Measurements from ENCODE around the gene COLEC12.

DNA sequence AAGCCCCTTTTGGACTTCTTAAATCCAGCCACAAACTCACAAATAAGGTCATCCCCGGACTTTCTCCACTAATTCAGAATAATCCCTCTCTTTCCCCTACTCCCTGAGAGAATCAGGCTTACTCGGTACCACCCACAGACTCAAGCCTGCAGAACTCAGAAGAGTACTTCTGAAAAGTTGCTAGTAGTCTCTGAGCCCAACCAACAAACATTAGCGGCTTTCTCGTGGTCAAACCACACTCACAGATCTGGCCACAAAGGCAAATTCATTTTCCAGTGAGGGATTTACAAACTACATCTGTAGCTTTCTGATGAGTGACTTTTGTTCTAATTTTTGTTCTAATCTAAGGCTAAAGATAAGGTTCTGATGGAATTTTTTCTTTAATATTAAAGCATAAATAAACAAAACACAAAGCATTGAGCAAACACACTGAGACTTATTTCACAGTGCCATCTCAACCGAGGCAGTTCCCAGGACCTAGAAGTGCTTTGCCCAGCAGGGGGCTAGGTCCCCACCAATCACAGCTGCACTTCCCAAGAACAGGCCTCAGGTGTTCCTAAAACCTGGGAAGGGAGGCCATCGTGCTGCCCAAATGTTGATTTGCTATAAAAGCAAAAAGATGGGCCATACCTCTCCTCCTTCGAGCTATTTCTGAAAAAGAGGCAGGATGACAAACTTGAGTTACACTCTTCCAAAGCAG, 110.7 kb downstream of the COLEC12 start:
- TF ChIP-seq POLR2A (IDR thresholded peaks at IDR 0.05) (no peak), EP300 (IDR thresholded peaks at IDR 0.05) (no peak)
